Measurements from ENCODE around the gene PITPNM3.
"Not testable (repeated sequence)": the region's sequence is repeated elsewhere in the genome, so short reads cannot be mapped to it uniquely, and the experiment has no call there.

DNA sequence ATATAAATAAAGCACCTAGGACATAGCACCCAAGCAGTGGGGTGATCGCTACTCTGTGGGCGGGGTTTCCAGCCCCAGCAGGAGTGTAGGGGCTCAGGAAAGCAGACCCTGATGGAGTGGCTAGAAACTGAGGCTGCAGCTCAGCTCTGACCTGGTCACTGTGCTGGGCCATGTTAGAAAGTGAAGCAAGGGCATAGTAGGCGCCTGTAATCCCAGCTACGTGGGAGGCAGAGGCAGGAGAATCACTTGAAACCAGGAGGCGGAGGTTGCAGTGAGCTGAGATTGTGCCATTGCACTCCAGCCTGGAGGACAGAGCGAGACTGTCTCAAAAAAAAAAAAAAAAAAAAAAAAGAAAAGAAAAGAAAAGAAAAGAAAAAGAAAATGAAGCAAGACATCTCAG, 17.1 kb upstream of the PITPNM3 start:
- TF ChIP-seq POLR2A (IDR thresholded peaks at IDR 0.05; ENCODE audit: low read length); GATA1 (IDR thresholded peaks at IDR 0.05; ENCODE audit: low read depth, low read length): not testable (repeated sequence)
